Activated CD8-positive, alpha-beta memory T cell treated with anti-CD3 and anti-CD28 coated beads for 1 hour (primary cell): ENCODE data around the gene CATSPERD.
"Not testable (repeated sequence)": the region's sequence is repeated elsewhere in the genome, so short reads cannot be mapped to it uniquely, and the experiment has no call there.

Experiments
- DNase-seq, 2 donors: peaks; one replicate each; pipeline ENCODE4 v3.0.0-alpha.2; 2020; ENCODE audit warnings: low read depth in 1 of 2; ENCODE audit errors: extremely low read depth in 1 of 2

Gene CATSPERD

GRCh38 chr19:5697890-5698634 is 22.4 kb upstream of the CATSPERD start:
- no peak for DNase-seq

DNA sequence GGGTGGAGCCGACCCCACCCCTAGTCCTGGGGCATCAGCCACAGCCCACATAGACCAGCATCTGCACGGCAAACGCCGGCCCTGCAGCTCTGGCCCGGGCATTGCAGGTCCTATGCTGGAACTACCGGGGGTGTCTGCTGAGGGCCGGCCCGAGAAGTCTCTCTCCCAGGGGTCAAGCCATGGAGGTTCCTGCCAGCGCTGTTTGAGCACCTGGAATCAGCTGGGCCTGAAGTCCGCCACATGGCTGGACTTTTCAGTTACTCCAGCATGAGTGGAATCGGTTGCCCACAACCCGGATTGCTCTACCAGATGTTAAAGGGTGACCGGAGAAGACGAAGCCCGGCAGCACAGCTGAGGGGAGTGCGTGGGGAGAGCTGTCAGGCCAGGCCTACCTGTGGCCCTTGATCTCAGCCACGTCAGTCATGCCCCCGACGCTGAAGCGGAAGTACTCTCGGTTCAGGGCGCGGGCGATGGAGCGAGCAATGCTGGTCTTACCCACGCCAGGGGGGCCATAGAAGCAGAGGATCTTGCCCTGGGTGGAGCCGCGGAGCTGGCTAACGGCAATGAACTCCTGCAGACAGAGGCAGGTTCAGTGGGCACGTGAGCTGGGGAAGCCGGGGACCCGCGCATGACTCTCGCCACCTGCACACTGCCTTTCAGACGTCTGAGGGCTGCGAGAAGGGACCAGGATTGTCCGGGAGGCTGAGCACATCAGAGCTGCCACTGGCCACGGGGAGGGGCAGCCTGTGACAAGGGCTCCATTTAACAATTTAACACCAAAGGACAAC is 21.6 kb upstream of the CATSPERD start:
- no peak for DNase-seq

- DNase-seq: no peak
These were observed 19.9 kb upstream of the CATSPERD start for GRCh38 chr19:5700455-5701092.

DNA sequence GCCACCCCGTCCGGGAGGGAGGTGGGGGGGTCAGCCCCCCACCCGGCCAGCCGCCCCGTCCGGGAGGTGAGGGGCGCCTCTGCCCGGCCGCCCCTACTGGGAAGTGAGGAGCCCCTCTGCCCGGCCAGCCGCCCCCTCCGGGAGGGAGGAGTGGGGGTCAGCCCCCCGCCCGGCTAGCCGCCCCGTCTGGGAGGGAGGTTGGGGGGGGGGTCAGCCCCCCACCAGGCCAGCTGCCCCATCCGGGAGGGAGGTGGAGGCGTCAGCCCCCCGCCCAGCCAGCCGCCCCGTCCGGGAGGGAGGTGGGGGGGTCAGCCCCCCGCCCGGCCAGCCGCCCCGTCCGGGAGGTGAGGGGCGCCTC is 18.4 kb upstream of the CATSPERD start:
- not testable (repeated sequence) for DNase-seq

DNA sequence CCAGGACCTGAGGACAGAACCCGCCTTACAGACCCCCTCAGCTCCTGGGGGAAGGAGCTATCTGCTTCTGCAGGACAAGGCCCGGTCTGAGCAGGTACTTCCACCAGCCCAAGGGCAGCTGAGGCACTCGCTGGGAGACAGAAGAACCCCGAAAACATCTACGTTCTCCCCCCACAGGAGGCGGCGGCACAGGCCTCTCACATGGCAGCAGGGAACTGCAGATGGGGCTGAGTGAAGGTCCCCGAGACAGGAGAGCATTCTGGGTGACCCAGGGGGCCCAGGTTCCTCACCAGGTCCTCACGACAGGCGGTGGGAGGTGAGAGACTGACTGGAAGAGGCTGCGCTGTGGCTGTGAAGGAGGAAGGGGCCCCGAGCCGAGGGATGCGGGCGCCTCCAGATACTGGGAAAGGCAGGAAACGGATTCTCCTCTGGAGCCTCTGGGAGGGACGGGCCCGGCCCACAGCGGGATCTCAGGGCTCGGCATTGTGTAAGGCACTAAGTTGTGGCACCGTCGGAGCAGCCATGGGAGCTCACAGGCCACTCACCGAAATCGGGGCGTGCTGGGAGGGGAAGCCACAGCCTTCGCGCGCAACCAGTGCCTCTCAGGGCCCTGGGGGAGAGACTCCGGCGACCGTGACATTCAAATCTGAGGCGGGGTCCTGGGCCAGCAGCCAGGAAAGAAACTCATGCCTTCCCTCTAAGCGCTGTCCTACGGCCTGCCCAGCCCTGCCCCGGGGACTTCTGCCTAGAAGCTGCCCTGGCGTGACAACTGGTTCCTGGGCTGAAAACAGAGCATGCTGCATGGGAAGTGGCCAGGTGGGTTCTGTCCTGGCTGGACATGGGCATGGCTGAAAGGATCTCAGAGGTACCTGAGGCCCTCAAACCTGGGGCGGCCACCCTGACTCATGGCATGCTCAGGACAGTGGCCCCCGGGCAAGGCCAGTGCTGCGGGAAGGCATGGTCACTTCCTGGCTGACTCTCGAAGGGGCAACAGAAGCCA is 16.3 kb upstream of the CATSPERD start:
- no peak for DNase-seq

- DNase-seq: no peak
These were observed 14.9 kb upstream of the CATSPERD start for GRCh38 chr19:5705552-5705951.

DNA sequence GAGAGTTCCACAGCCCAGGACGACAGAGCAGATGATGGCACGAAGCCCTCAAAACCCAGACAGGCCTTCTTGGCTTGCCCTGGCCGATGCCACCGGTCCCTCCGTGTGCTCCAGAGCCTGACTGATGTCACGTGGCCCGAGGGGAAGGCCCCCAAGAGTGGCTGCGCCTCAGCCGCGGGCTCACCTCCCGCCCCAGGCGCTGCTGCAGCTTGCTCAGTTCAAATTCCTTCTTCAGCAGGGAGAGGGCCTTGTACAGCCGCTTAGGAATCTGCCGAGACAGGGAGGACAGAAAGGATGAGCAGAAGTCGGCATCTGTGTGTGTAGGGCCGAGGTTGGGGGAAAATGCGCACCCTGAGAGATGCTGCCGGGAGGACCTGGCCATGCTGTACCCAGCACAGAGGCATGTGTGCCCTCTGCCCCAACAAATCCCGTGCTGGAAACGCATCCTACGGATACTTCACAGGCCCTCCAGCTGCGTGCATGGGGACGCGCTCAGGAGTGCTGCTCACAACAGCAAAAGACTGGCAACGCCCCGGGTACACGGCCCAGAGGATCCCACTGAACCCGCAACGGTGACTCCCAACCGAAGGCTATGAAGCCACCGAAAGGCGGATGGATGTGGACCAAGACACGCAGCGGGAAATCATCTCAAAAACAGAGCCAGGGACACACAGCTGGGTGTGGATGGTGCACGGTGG is 13.4 kb upstream of the CATSPERD start:
- no peak for DNase-seq

DNA sequence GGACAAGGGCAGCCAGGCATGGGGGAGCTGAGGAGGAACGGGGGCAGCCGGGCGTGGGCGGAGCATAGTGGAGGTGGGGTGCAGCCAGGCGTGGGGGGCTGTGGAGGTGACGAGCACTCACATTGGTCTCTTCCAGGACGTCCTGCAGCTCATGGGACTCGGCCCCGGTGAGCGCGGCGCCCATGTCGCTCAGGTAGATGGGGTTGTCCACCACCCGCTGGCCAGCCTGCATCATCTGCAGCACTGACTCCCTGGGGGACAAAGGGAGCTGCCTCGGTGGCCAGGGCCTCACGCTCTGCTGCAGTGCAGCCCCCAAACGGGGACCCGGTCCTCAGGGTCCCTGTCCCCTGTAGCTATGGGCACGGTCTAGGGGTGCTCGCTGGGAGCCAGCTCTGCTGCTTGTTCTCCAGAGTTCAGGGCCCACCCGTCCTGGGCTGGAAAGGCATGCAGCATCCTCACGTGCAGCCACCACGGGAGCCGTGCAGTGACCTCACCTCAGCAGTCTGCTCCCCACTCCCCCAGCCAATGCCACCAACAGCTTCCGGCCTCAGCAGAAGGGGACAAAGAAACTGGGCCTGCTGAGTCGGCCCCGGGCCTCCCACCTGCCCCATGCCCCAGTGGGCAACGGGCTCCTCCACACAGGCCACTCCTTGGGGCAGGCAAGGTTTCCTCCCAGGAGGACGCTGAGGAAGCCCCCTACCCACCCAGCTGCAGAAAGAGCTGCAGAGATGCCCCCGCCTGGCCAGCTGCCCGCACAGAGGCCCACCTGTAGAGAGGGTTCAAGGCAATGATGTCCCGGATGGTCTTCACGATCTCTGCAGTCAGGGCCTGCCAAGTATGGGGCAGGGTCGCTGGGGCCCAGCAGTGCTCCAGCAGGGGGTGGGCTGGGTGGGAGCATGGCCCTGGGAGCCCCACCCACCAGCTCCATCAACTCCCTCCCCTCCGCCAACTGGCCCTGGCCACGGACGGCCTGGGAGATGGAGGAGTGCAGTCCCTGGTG is 12.6 kb upstream of the CATSPERD start:
- DNase-seq: no peak

DNA sequence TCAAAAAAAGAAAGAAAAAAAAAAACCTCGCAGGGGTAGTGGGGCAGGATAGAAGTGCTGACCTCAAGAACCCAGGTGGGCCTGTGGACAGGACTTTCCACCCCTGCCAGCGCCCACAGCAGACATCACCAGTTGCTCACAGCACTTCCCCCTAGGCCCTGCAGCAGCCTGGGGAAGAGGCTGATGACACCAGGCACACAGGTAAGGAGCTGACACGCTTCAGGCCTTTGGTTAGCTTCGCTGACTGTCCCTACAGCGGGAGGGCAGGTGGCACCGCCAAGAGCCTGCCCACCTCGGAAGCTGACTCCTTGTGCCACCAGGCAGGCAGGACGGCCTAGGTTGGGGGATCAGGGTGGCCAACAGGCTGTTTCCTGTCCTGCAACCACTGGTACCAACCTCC is 9.4 kb upstream of the CATSPERD start:
- no peak for DNase-seq

GRCh38 chr19:5711713-5712161 is 8.7 kb upstream of the CATSPERD start:
- no peak for DNase-seq

DNA sequence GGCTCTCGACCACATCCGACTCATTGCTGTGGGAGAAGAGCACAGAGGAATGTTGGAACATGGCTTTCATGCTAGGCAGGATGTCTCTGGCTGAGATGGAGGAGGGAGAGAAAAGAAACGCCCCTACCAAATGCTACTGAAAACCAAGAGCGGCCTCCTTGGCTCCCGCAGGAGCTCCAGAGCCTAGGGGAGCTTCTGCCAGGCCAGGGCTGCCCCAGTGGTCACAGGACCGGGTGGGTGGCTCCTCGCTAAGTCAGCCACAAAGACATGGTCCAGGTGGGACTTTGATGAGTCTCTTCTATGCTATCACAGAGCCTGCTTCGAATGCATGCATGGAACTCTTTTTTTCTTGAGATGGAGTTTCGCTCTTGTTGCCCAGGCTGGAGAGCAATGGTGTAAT is 7.2 kb upstream of the CATSPERD start:
- DNase-seq: no peak

DNA sequence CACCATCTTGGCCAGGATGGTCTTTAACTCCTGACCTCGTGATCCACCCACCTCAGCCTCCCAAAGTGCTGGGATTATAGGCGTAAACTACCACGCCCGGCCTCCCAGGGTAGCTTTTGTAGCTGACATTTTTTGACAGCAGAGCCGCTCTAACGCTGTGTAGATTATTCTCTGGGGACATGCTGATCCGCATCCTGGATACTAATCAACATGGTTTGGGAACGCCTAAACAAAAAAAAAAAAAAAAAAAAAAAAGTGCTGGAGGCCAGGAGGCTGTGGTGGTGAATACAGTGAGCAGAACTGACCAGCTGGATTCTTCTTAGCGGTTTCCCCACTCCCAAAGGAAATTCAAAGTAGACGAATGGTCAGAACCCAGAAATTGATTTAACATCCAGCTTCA is 5.6 kb upstream of the CATSPERD start:
- no peak for DNase-seq

GRCh38 chr19:5717215-5717935 is 3.1 kb upstream of the CATSPERD start:
- DNase-seq: no peak

DNA sequence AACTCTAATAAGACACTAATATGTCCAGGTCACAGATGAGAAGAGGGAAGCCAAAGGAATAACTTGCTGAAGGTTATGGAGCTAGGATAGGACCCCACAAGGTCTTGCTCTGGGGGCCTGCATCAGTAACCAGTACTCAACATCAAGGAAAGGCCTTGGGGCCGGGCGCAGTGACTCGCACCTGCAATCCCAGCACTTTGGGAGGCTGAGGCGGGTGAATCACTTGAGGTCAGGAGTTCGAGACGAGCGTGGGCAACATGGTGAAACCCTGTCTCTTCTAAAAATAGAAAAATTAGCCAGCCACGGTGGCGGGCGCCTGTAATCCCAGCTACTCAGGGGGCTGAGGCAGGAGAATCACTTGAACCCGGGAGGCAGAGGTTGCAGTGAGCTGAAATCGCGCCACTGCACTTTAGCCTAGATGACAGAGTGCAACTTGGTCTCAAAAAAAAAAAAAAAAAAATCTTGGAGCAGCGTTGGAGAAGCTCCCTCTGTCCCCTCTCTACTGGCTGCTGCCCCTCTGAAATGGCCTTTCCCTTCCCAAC is 2.3 kb upstream of the CATSPERD start:
- no peak for DNase-seq

DNA sequence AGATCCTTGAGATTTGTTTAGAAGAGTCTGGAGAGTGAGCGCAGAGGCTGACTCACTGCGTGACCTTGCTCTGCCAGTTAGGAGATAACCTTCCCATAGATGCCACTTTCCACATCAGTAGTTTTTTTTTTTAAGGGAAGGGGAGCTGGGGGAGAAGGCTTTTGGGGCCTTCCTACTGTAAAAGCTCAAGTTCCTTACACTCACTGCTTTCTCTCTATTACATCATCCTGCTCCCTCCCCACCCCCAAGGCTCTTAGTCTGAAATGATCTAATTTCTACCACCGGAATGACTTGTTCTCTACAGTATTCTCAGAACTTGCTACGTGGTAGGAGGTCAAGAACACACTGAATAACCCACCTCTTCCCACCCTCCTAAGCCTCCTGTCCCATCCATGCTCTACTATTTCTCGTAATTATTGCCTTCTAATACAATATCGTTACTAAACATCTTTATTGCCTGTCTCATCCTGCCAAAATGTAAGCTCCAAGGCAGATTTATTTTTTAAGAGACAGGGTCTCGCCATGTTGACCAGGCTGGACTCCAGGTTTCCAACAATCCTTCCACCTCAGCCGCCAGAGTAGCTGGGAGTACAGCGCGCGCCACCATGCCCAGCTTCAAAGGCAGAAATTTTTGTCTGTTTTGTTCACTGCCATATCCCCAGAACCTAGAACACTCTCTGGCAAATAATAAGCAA is 1.7 kb upstream of the CATSPERD start:
- no peak for DNase-seq

GRCh38 chr19:5719274-5719960 is 1.0 kb upstream of the CATSPERD start:
- no peak for DNase-seq
